ENCODE data around the gene TMEM123.

TMEM123 gene

GRCh38 chr11:102422817-102423712, 29.5 kb downstream of the TMEM123 start:
- no peak for DNase-seq (ENCODE audit: low read depth in 2 of 2)

DNA sequence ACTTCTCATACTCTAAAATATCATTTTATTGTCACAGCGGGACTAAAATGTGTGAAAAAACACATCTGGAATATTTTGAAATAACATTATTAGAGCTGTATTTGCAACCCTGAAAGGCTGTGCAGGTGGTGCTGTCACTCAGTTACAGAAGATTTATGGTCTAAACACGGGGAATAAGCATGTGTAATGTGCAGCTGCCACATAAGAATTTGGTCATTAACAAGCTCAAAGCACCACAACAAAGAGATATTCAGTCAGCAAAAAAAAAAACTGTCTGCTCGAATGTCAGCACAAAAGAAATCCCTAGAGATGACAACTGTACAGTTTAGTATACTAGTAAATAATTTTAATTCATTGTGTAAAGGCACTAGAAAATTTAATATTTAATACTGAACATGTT, 31.3 kb downstream of the TMEM123 start:
- no peak for DNase-seq (ENCODE audit: low read depth in 2 of 2)

DNA sequence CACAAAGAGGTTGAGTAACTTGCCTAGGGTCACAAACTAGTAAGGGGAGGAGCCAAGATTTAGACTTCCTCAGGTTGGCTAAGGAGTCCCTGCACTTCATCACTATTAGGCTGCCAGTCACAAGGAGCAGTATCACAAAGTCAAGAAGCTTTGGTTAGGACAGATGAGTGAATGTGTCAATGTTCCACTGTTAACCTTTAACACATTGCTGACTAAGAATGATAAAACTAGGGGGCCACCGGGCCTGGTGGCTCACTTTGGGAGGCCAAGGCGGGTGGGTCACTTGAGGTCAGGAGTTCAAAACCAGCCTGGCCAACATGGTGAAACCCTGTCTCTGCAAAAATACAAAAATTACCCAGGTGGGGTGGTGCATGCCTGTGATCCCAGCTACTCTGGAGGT, 32.0 kb downstream of the TMEM123 start:
- DNase-seq (ENCODE audit: low read depth in 2 of 2): no peak

- no peak for DNase-seq (ENCODE audit: low read depth in 2 of 2)
Measured at GRCh38 chr11:102419181-102419580, 33.4 kb downstream of the TMEM123 start.

DNA sequence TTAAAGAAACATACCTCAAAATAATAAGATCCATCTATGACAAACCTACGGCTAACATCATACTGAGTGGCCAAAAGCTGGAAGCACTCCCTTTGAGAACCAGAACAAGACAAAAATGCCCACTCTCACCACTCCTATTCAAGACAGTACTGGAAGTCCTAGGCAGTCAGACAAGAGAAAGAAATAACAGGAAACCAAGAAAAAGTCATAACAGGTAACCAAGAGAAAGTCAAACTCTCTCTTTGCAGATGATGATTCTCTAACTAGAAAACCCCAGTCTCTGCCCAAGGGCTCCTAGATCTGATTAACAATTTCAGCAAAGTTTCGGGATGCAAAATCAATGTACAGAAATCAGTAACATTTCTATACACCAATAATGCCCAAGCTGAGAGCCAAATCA, 35.6 kb downstream of the TMEM123 start:
- no peak for DNase-seq (ENCODE audit: low read depth in 2 of 2)

DNA sequence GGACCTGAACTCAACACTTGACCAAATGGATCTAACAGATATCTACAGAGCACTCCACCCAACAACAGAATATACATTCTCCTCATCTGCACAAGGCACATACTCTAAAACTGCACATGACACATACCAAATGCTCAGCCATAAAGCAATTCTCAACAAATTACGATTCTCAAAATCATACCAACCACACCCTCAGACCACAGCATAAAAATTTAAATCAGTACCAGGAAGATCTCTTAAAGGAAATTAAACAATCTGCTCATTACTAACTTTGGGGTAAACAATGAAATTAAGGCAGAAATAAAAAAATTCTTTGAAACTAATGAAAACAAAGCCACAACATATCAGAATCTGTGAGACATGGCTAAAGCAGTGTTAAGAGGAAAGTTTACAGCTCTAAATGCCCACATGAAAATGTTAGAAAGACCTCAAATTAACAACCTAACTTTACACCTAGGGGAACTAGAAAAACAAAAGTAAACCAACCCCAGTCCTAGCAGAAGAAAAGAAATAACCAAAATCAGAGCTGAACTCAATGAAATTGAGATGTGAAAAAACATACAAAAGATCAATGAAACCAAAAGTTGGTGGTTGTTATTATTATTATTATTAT, 37.2 kb downstream of the TMEM123 start:
- no peak for DNase-seq (ENCODE audit: low read depth in 2 of 2)

DNA sequence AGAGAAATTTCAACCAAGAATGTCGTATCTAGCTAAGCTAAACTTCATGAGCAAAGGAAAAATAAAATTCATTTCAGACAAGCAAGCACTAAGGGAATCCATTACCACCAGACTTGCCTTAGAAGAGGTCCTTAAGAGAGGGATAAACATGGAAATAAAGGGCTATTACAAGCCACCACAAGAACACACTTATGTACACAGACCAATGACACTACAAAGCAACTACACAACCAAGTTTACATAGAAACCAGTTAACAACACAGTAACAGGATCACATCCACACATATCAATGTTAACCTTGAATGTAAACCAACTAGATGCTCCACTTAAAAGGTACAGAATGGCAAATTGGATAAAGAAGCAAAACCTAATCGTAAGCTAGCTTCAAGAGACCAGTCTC, 38.0 kb downstream of the TMEM123 start:
- no peak for DNase-seq (ENCODE audit: low read depth in 2 of 2)

GRCh38 chr11:102413497-102413896, 39.1 kb downstream of the TMEM123 start:
- no peak for DNase-seq (ENCODE audit: low read depth in 2 of 2)

GRCh38 chr11:102411142-102411541, 41.4 kb downstream of the TMEM123 start:
- DNase-seq (ENCODE audit: low read depth in 2 of 2): no peak

GRCh38 chr11:102410382-102410784, 42.2 kb downstream of the TMEM123 start:
- no peak for DNase-seq (ENCODE audit: low read depth in 2 of 2)

- DNase-seq (ENCODE audit: low read depth in 2 of 2): no peak
Measured at GRCh38 chr11:102408339-102408738, 44.2 kb downstream of the TMEM123 start.

- no peak for DNase-seq (ENCODE audit: low read depth in 2 of 2)
Measured at GRCh38 chr11:102407901-102408300, 44.7 kb downstream of the TMEM123 start.

GRCh38 chr11:102406099-102406498, 46.5 kb downstream of the TMEM123 start:
- DNase-seq (ENCODE audit: low read depth in 2 of 2): no peak

DNA sequence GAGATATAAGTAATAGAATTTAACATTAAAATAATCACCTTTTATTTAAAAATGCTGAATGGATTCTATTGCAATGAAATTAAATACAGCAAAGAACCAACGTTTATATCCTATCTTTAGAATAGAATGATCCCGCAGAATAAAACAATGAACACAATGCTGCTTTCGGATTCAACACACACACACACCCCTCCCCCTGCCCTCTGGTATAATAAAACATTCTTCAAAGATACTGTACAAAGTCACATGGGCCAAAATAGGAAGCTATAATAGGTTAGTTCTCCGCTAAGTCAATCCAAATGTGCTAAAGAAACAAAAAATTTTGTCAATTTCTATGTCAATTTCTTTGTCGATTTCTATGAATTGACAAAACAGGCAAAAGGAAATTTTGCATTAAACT, 47.1 kb downstream of the TMEM123 start:
- no peak for DNase-seq (ENCODE audit: low read depth in 2 of 2)

GRCh38 chr11:102402548-102402947, 50.0 kb downstream of the TMEM123 start:
- no peak for DNase-seq (ENCODE audit: low read depth in 2 of 2)

DNA sequence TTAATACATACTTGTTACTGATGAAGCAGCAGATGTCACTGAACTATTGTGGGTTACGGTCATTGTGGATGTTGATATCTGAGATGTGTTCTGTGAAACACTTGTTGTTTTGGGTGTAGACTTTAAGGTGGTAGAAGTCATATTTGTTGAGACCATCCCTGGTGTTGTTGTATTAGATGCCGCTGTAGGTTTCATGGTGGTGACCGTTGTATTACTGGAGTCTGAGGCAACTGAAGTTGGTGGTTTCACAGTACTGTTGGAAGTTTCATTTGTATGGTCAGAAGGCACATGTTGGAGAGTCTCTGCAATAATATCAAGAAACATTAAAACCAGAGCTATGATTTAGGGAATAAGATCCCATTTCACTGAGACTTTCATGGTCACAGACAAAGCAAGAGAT, 50.7 kb downstream of the TMEM123 start:
- no peak for DNase-seq (ENCODE audit: low read depth in 2 of 2)

DNA sequence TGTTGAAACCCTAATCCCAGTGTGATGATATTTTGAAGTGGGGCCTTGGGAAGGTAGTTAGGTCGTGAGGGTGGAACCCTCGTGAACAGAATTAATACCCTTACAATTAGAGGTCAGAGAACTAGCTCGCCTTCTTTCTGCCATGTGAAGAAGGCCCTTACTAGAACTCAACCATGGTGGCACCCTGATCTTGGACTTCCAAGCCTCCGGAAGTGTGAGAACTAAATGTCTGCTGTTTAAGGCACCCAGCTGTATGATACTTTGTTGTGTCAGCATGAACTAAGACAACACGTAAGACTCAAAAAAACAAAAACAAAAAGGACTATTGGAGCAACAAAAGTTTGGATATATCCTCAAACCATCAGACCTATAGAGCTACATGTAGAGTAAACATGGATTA, 52.0 kb downstream of the TMEM123 start:
- no peak for DNase-seq (ENCODE audit: low read depth in 2 of 2)

GRCh38 chr11:102399189-102399588, 53.4 kb downstream of the TMEM123 start:
- DNase-seq (ENCODE audit: low read depth in 2 of 2): no peak

GRCh38 chr11:102398297-102398696, 54.3 kb downstream of the TMEM123 start:
- no peak for DNase-seq (ENCODE audit: low read depth in 2 of 2)

DNA sequence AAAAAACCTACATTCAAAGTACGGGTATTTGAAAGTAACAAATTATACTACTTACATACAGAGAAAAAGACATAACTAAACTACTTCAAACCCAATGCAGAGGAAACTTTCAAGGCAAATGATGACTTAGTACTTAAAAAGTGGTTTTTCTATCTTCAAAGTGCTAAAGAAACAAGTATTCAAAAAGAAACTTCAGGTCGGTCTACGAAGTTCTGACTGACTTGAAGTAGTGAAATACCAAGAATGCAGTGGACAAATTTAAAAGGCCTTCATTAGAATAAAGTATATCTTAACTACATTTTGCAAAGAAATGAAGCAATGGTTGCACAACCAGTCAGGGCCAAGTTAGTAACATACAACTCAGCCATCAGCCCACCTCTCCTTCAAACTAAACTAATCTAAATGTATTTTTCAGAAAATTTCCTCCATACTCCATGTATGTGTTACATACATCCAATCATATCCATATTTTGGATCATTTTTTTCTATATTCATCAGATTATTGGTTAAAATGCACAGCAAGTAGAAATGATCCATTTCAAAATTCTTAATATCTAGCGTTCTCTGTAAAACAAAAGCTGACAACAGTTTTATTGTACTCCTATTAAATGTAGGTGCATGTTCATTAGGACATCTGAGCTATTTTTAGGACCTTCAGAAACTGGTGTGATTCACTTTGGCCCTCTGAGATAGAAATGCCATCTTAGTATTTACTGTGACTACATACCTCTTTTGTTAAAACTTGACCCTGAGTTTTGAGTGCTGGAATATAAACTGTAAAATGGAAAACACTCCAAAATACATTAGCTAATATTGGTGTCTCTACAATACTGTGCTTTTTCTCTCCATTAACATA, 55.6 kb downstream of the TMEM123 start:
- DNase-seq (ENCODE audit: low read depth in 2 of 2): no peak

DNA sequence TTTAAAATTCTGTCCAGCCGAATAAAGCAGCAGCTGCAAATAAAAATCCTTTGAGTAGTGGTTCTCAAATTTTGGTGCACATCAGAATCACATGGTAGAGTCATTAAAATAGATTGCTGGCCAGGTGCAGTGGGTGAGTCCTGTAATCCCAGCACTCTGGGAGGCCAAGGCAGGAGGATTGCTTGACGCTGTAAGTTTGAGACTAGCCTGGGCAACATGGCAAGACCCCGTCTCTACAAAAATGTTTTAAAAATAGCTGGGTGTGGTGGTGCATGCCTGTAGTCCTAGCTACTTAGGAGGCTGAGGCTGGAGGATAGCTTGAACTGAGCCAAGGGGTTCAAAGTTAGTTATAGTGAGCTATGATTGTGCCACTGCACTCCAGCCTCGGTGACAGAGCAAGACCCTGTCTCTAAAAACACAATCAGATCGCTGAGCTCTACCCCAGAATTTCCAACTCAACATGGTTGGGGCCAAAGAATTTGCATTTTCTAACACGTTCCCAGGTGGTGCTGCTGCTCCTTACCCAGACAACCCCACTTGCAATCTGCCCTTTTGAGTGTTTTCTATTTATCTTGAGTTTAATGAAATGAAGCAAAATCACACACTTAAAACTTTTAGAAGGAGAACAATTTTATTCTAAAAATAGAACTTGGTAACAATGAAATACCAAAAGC, 56.7 kb downstream of the TMEM123 start:
- DNase-seq (ENCODE audit: low read depth in 2 of 2): no peak

GRCh38 chr11:102393272-102393730, 59.3 kb downstream of the TMEM123 start:
- no peak for DNase-seq (ENCODE audit: low read depth in 2 of 2)

Measured in stimulated activated CD8-positive, alpha-beta memory T cell treated with anti-CD3 and anti-CD28 coated beads, Interleukin-7, amount 100 ng/mL, for 4 hours (primary cell).